GM12878 (cell line): ENCODE results near the gene TCEA2. TPM values are rescaled to one million over a fixed set of nuclear protein-coding genes. Genes with fewer than 3 reads are reported as not detected.

Experiments
- BACH1 ChIP-seq: fragments of 450-650 bp; IDR thresholded peaks from 2 replicates; pipeline ENCODE4 v1.6.1; 2017; ENCODE audit warnings: mild to moderate bottlenecking, borderline replicate concordance
- CBFB ChIP-seq: IDR thresholded peaks from 2 replicates; pipeline ENCODE4 v1.6.1; 2016; ENCODE audit warnings: antibody characterized with exemption, low read depth
- CBX3 ChIP-seq: fragments of 200-600 bp; sonication (generic); IDR thresholded peaks from 2 replicates; pipeline ENCODE4 v1.6.1; 2016; ENCODE audit warnings: low read depth, borderline replicate concordance
- CBX5 ChIP-seq: sonication (generic); IDR thresholded peaks from 2 replicates; pipeline ENCODE4 v1.6.1; 2016; ENCODE audit warnings: low read depth, moderate library complexity, mild to moderate bottlenecking, inconsistent platforms
- CHD2 ChIP-seq: IDR thresholded peaks from 2 replicates; pipeline ENCODE4 v1.6.1; 2011; ENCODE audit warnings: low read depth, low read length, improper control_type of control experiment, borderline replicate concordance
- FOXK2 ChIP-seq: fragments of 450-650 bp; IDR thresholded peaks from 2 replicates; pipeline ENCODE4 v1.6.1; 2017; ENCODE audit warnings: mild to moderate bottlenecking, moderate library complexity
- GABPA ChIP-seq: IDR thresholded peaks from 2 replicates; pipeline ENCODE4 v1.6.1; 2014; ENCODE audit warnings: antibody characterized with exemption, low read depth, mild to moderate bottlenecking, inconsistent platforms
- HDAC6 ChIP-seq: fragments of 200-600 bp; sonication (generic); IDR thresholded peaks from one replicate; pipeline ENCODE4 v1.8.0; 2017; ENCODE audit warnings: antibody characterized with exemption; ENCODE audit not compliant: unreplicated experiment
- IKZF1 ChIP-seq: fragments of 450-650 bp; conservative IDR thresholded peaks from 2 replicates; pipeline ENCODE4 v1.6.1; 2017; ENCODE audit warnings: antibody characterized with exemption, mild to moderate bottlenecking
- JUNB ChIP-seq: IDR thresholded peaks from 2 replicates; pipeline ENCODE4 v1.6.1; 2016; ENCODE audit warnings: antibody characterized with exemption, mild to moderate bottlenecking
- NFYB ChIP-seq: IDR thresholded peaks from 2 replicates; pipeline ENCODE4 v1.6.1; 2011; ENCODE audit warnings: low read depth, mild to moderate bottlenecking, low read length, improper control_type of control experiment, moderate library complexity; ENCODE audit not compliant: insufficient read depth
- NR2F1 ChIP-seq: fragments of 450-650 bp; conservative IDR thresholded peaks from 2 replicates; pipeline ENCODE4 v1.6.1; 2017; ENCODE audit warnings: mild to moderate bottlenecking
- POLR2AphosphoS5 ChIP-seq: IDR thresholded peaks from 2 replicates; pipeline ENCODE4 v1.6.1; 2011; ENCODE audit warnings: mild to moderate bottlenecking, low read length, inconsistent platforms
- RELA ChIP-seq: fragments of 450-650 bp; IDR thresholded peaks from 2 replicates; pipeline ENCODE4 v1.8.0; 2014; ENCODE audit warnings: borderline replicate concordance; ENCODE audit not compliant: partially characterized antibody
- SIX5 ChIP-seq: IDR thresholded peaks from 2 replicates; pipeline ENCODE4 v1.6.1; 2011; ENCODE audit warnings: mild to moderate bottlenecking, low read depth, low read length, moderate library complexity; ENCODE audit not compliant: severe bottlenecking
- SMAD1 ChIP-seq: fragments of 450-650 bp; IDR thresholded peaks from 2 replicates; pipeline ENCODE4 v1.6.1; 2018; ENCODE audit warnings: mild to moderate bottlenecking, low read depth; ENCODE audit not compliant: partially characterized antibody
- SREBF2 ChIP-seq: IDR thresholded peaks from 2 replicates; pipeline ENCODE4 v1.6.1; 2012; ENCODE audit warnings: mild to moderate bottlenecking, low read length
- SRF ChIP-seq, 2 experiments: IDR thresholded peaks; 2 replicates each; pipeline ENCODE4 v1.6.1; 2011; ENCODE audit warnings: low read depth in 2 of 2, low read length in 2 of 2, mild to moderate bottlenecking in 1 of 2, moderate library complexity in 1 of 2
- STAT3 ChIP-seq: IDR thresholded peaks from 2 replicates; pipeline ENCODE4 v1.6.1; 2011; ENCODE audit warnings: low read depth, low read length, improper control_type of control experiment
- TBL1XR1 ChIP-seq: IDR thresholded peaks from 2 replicates; pipeline ENCODE4 v1.6.1; 2012; ENCODE audit warnings: low read depth, low read length, improper control_type of control experiment
- ZBED1 ChIP-seq: IDR thresholded peaks from 2 replicates; pipeline ENCODE4 v1.6.1; 2016; ENCODE audit warnings: borderline replicate concordance
- ZNF24 ChIP-seq: fragments of 450-650 bp; IDR thresholded peaks from 2 replicates; pipeline ENCODE4 v1.6.1; 2017; ENCODE audit warnings: antibody characterized with exemption, mild to moderate bottlenecking
- polyA plus RNA-seq, 11 experiments: library from polyadenylated mRNA; depleted of rRNA in 4 of 11; unstranded in 6 of 11; stranded (reverse) in 5 of 11; fragments of >200 nt; fragmentation: Nextera tagmentation in 4 of 11; fragmentation: Illumina TruSeq in 1 of 11; extraction: Ambion mirVana in 4 of 11; extraction: Trizol in 1 of 11; gene quantifications; 1 replicate in 1 of 11; 2 replicates in 10 of 11; pipeline versions ENCODE4 v1.2.1 to v1.2.3, GENCODE V29; 2011 to 2016; ENCODE audit warnings: inconsistent platforms in 2 of 11, missing spikeins in 2 of 11, low read depth in 1 of 11
- total RNA-seq, 4 experiments: library from RNA; depleted of rRNA in 3 of 4; stranded (reverse); fragments of >200 nt in 3 of 4; fragmentation: Illumina TruSeq in 1 of 4; extraction: Trizol in 1 of 4; gene quantifications; 2 replicates each; pipeline versions ENCODE4 v1.2.1 to v1.2.3, GENCODE V29; 2013 to 2021
- TF ChIP-seq, protein P1 (sequence below): fragments of 450-650 bp; IDR thresholded peaks from 2 replicates; pipeline ENCODE4 v1.6.1; 2018; ENCODE audit warnings: mild to moderate bottlenecking, low read depth, moderate library complexity; ENCODE audit not compliant: partially characterized antibody
- TF ChIP-seq, protein P2 (sequence below): fragments of 450-650 bp; IDR thresholded peaks from 2 replicates; pipeline ENCODE4 v1.6.1; 2016; ENCODE audit warnings: mild to moderate bottlenecking, moderate library complexity, borderline replicate concordance
- TF ChIP-seq, protein P3 (sequence below): fragments of 450-650 bp; IDR thresholded peaks from 2 replicates; pipeline ENCODE4 v1.6.1; 2017; ENCODE audit warnings: low read depth, mild to moderate bottlenecking, moderate library complexity

TCEA2 gene
- total and polyA plus RNA-seq, 10 of the 15 experiments (the other 5 are each of a cell fraction or from before 2014, with no cell fraction given) = 3.4 to 42.5 (median 13.3) TPM

DNA sequence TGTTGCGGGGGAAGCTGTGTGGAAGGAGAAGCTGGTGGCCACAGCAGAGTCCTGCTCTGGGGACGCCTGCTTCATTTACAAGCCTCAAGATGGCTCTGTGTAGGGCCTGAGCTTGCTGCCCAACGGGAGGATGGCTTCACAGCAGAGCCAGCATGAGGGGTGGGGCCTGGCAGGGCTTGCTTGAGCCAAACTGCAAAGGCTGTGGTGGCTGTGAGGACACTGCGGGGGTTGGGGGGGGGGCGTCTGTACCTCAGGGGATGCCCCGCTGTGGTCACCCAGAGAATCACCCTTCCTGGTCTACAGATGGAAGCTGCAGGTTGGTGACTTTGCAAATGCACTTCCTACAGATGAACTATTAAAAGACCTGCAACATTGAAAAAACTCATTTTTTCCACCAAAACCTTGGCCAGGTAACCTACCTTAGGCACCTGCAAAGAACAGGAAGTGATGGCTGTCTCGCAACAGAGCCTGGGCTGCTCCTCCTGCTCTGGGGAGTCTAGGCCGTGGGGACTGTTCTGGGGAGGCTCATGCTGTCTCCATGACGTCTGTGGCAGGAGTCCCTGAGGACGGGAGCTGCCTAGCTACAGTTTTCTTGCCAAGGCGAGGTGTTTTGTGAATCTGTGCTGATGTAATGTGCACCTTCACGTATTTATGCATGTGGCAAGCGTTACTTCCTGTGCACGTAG is 37.0 kb downstream of the TCEA2 start (continued):
- TF ChIP-seq, protein P1, sequence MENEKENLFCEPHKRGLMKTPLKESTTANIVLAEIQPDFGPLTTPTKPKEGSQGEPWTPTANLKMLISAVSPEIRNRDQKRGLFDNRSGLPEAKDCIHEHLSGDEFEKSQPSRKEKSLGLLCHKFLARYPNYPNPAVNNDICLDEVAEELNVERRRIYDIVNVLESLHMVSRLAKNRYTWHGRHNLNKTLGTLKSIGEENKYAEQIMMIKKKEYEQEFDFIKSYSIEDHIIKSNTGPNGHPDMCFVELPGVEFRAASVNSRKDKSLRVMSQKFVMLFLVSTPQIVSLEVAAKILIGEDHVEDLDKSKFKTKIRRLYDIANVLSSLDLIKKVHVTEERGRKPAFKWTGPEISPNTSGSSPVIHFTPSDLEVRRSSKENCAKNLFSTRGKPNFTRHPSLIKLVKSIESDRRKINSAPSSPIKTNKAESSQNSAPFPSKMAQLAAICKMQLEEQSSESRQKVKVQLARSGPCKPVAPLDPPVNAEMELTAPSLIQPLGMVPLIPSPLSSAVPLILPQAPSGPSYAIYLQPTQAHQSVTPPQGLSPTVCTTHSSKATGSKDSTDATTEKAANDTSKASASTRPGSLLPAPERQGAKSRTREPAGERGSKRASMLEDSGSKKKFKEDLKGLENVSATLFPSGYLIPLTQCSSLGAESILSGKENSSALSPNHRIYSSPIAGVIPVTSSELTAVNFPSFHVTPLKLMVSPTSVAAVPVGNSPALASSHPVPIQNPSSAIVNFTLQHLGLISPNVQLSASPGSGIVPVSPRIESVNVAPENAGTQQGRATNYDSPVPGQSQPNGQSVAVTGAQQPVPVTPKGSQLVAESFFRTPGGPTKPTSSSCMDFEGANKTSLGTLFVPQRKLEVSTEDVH = peak; percentile 27
- TF ChIP-seq SMAD1 (no peak), SREBF2 (no peak), STAT3 (no peak), CBX5 (no peak), ZNF24 (no peak), CBFB (no peak), SRF (IDR thresholded peaks at IDR 0.05; ENCODE audit: low read depth in 2 of 2, low read length in 2 of 2) (no peak), ZBED1 (no peak), BACH1 (no peak), POLR2AphosphoS5 (no peak), RELA (no peak), CHD2 (0 out of 2 replicates have a peak, but pooled peaks have one; percentile 21), SIX5 (no peak), TBL1XR1 (no peak), IKZF1 (peak; percentile 58), NR2F1 (no peak), CBX3 (no peak), HDAC6 (no peak), NFYB (no peak), GABPA (no peak), JUNB (no peak), FOXK2 (no peak)
- TF ChIP-seq, protein P2, sequence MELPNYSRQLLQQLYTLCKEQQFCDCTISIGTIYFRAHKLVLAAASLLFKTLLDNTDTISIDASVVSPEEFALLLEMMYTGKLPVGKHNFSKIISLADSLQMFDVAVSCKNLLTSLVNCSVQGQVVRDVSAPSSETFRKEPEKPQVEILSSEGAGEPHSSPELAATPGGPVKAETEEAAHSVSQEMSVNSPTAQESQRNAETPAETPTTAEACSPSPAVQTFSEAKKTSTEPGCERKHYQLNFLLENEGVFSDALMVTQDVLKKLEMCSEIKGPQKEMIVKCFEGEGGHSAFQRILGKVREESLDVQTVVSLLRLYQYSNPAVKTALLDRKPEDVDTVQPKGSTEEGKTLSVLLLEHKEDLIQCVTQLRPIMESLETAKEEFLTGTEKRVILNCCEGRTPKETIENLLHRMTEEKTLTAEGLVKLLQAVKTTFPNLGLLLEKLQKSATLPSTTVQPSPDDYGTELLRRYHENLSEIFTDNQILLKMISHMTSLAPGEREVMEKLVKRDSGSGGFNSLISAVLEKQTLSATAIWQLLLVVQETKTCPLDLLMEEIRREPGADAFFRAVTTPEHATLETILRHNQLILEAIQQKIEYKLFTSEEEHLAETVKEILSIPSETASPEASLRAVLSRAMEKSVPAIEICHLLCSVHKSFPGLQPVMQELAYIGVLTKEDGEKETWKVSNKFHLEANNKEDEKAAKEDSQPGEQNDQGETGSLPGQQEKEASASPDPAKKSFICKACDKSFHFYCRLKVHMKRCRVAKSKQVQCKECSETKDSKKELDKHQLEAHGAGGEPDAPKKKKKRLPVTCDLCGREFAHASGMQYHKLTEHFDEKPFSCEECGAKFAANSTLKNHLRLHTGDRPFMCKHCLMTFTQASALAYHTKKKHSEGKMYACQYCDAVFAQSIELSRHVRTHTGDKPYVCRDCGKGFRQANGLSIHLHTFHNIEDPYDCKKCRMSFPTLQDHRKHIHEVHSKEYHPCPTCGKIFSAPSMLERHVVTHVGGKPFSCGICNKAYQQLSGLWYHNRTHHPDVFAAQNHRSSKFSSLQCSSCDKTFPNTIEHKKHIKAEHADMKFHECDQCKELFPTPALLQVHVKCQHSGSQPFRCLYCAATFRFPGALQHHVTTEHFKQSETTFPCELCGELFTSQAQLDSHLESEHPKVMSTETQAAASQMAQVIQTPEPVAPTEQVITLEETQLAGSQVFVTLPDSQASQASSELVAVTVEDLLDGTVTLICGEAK = no peak
- TF ChIP-seq, protein P3, sequence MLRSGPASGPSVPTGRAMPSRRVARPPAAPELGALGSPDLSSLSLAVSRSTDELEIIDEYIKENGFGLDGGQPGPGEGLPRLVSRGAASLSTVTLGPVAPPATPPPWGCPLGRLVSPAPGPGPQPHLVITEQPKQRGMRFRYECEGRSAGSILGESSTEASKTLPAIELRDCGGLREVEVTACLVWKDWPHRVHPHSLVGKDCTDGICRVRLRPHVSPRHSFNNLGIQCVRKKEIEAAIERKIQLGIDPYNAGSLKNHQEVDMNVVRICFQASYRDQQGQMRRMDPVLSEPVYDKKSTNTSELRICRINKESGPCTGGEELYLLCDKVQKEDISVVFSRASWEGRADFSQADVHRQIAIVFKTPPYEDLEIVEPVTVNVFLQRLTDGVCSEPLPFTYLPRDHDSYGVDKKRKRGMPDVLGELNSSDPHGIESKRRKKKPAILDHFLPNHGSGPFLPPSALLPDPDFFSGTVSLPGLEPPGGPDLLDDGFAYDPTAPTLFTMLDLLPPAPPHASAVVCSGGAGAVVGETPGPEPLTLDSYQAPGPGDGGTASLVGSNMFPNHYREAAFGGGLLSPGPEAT = peak; percentile 22; the same call in 1 of the 2 replicates
